Measurements from ENCODE around the gene ZNF100. TPM values are rescaled to one million over a fixed set of nuclear protein-coding genes. Genes with fewer than 3 reads are reported as not detected.
"Not testable (repeated sequence)": the region's sequence is repeated elsewhere in the genome, so short reads cannot be mapped to it uniquely, and the experiment has no call there.

ZNF100 gene
- total RNA-seq, 4 donors from 2014 or later: 1.9 to 3.5 (median 2.9) TPM

GRCh38 chr19:21709464-21709863, 57.9 kb downstream of the ZNF100 start:
- H3K27me3 ChIP-seq: no peaks in the 10 kb centered on the region

GRCh38 chr19:21707878-21708277, 59.5 kb downstream of the ZNF100 start:
- H3K4me1 ChIP-seq; H3K9me3 ChIP-seq; H3K36me3 ChIP-seq; H3K4me3 ChIP-seq; intact Hi-C loops (cut with DNase I; ENCODE audit: low total_unique reads); ATAC-seq; H3K27ac ChIP-seq; H3K27me3 ChIP-seq; DNase-seq; in situ Hi-C loops (cut with MboI; ENCODE audit: low sequenced_read_pairs in 4 of 4): not testable (repeated sequence)

More at GRCh38 chr19:21709464-21709863, 57.9 kb downstream of the ZNF100 start:
- no peak overlapping the region for H3K4me3 ChIP-seq
- no peaks in the 10 kb centered on the region for H3K9me3 ChIP-seq
- DNase-seq (no peak), ATAC-seq (no peak)
- H3K4me1 ChIP-seq: no peaks in the 10 kb centered on the region
- no peaks in the 10 kb centered on the region for H3K36me3 ChIP-seq
- H3K27ac ChIP-seq: no peak overlapping the region
- intact Hi-C loops (cut with DNase I; ENCODE audit: low total_unique reads) (no loop called here), in situ Hi-C loops (cut with MboI; ENCODE audit: low sequenced_read_pairs in 4 of 4) (no loop called here)
- no peak for TF ChIP-seq CTCF (IDR thresholded peaks at IDR 0.05 in 4 of 5, conservative IDR thresholded peaks at IDR 0.05 in 1 of 5)
- TF ChIP-seq POLR2A (IDR thresholded peaks at IDR 0.05): no peak

- H3K4me3 ChIP-seq: no peak overlapping the region
- no peaks in the 10 kb centered on the region for H3K4me1 ChIP-seq
- ATAC-seq: no peak
- intact Hi-C loops (cut with DNase I; ENCODE audit: low total_unique reads): no loop called here
- H3K27me3 ChIP-seq: no peaks in the 10 kb centered on the region
- H3K36me3 ChIP-seq: no peaks in the 10 kb centered on the region
- TF ChIP-seq POLR2A (IDR thresholded peaks at IDR 0.05) (no peak), CTCF (IDR thresholded peaks at IDR 0.05 in 4 of 5, conservative IDR thresholded peaks at IDR 0.05 in 1 of 5) (no peak)
- in situ Hi-C loops (cut with MboI; ENCODE audit: low sequenced_read_pairs in 4 of 4): no loop called here
- no peak for DNase-seq
- H3K9me3 ChIP-seq: no peaks in the 10 kb centered on the region
- no peak overlapping the region for H3K27ac ChIP-seq
These were observed 60.3 kb downstream of the ZNF100 start for GRCh38 chr19:21707065-21707464.

- no peak for ATAC-seq
- Histone ChIP-seq H3K27ac (no peak overlapping the region), H3K36me3 (no peaks in the 10 kb centered on the region), H3K9me3 (no peaks in the 10 kb centered on the region), H3K4me1 (no peaks in the 10 kb centered on the region), H3K27me3 (no peaks in the 10 kb centered on the region), H3K4me3 (no peak overlapping the region)
- intact Hi-C loops (cut with DNase I; ENCODE audit: low total_unique reads) (no loop called here), in situ Hi-C loops (cut with MboI; ENCODE audit: low sequenced_read_pairs in 4 of 4) (no loop called here)
- TF ChIP-seq POLR2A (IDR thresholded peaks at IDR 0.05) (no peak), CTCF (IDR thresholded peaks at IDR 0.05 in 4 of 5, conservative IDR thresholded peaks at IDR 0.05 in 1 of 5) (no peak)
- no peak for DNase-seq
These were observed 62.0 kb downstream of the ZNF100 start for GRCh38 chr19:21705393-21705792.

- no peaks in the 10 kb centered on the region for H3K27me3 ChIP-seq
- H3K9me3 ChIP-seq: no peaks in the 10 kb centered on the region
- intact Hi-C loops (cut with DNase I; ENCODE audit: low total_unique reads): no loop called here
- H3K4me3 ChIP-seq: no peak overlapping the region
- TF ChIP-seq POLR2A (IDR thresholded peaks at IDR 0.05) (no peak), CTCF (IDR thresholded peaks at IDR 0.05 in 4 of 5, conservative IDR thresholded peaks at IDR 0.05 in 1 of 5) (no peak)
- no peaks in the 10 kb centered on the region for H3K36me3 ChIP-seq
- no peak for DNase-seq
- no peak for ATAC-seq
- no peak overlapping the region for H3K27ac ChIP-seq
- H3K4me1 ChIP-seq: no peaks in the 10 kb centered on the region
- in situ Hi-C loops (cut with MboI; ENCODE audit: low sequenced_read_pairs in 4 of 4): no loop called here
These were observed 63.1 kb downstream of the ZNF100 start for GRCh38 chr19:21704320-21704719.
